K562 (cell line): Measurements from ENCODE around the gene KRTAP20-1. TPM values are rescaled to one million over a fixed set of nuclear protein-coding genes. Genes with fewer than 3 reads are reported as not detected.

Experiments
- ATAC-seq: fragments of 200-7000 bp; cut with Tn5 transposase; 3 replicates; pipeline ENCODE4 v1.9.1; 2020; ENCODE audit warnings: moderate library complexity
- BruUV-seq: library from RNA; stranded (reverse); fragments of 400-500 nt; replicated peaks from 2 replicates; lab custom pipeline; 2021; lab: Mats Ljungman, UMichigan
- CTCF ChIA-PET: fragments of 300-600 bp; formaldehyde crosslinking; extraction: SDS; loops from one replicate; lab custom pipeline; 2021; ENCODE audit warnings: low intra/inter-chr PET ratio; lab: Yijun Ruan, JAX
- POLR2A ChIA-PET: fragments of 300-600, 350-650 bp; sonication (Branson Sonifier 250); formaldehyde crosslinking; extraction: SDS; loops from one replicate; lab custom pipeline; 2021; ENCODE audit warnings: antibody characterized with exemption, inconsistent platforms; lab: Yijun Ruan, JAX
- DNase-seq, 4 experiments: peaks; one replicate each; pipeline versions ENCODE4 v3.0.0 to v3.0.0-alpha.2; 2011 to 2018; ENCODE audit warnings: low spot score in 3 of 4, mixed read lengths in 3 of 4; ENCODE audit errors: extremely low read depth in 1 of 4
- FAIRE-seq: peaks from 2 replicates; lab custom pipeline; 2011; peaks lifted over from hg19 to GRCh38; lab: Jason Lieb, UNC
- H2AFZ ChIP-seq: 2 replicates; pipeline ENCODE4 v1.6.0; 2011; ENCODE audit warnings: low read depth, low read length, control low read depth, inconsistent platforms
- H3K27ac ChIP-seq: fragments of 200-600 bp; 3 replicates; pipeline ENCODE4 v1.8.0; 2011; ENCODE audit warnings: low read depth, mild to moderate bottlenecking, control low read depth, inconsistent platforms, low read length, moderate library complexity, mixed read lengths; ENCODE audit errors: extremely low read depth
- H3K27me3 ChIP-seq, 2 experiments: fragments of 300-600 bp in 1 of 2; 2 replicates in 1 of 2; 3 replicates in 1 of 2; pipeline versions ENCODE4 v1.6.0 to v1.8.0; 2011; ENCODE audit warnings: inconsistent platforms in 2 of 2, low read length in 2 of 2, mild to moderate bottlenecking in 1 of 2, mixed read lengths in 1 of 2, moderate library complexity in 1 of 2; ENCODE audit not compliant: control insufficient read depth in 2 of 2, insufficient read depth in 2 of 2
- H3K36me3 ChIP-seq: fragments of 300-600 bp; 3 replicates; pipeline ENCODE4 v1.8.0; 2011; ENCODE audit warnings: mild to moderate bottlenecking, low read length, inconsistent platforms; ENCODE audit not compliant: control insufficient read depth, insufficient read depth
- H3K4me1 ChIP-seq, 2 experiments: fragments of 200-600 bp in 1 of 2; replicated peaks in 1 of 2; 2 replicates in 1 of 2; 3 replicates in 1 of 2; pipeline versions ENCODE4 v1.5.1 to v1.8.0; 2011; ENCODE audit warnings: inconsistent platforms in 2 of 2, low read length in 2 of 2, mild to moderate bottlenecking in 1 of 2, mixed read lengths in 1 of 2, moderate library complexity in 1 of 2; ENCODE audit not compliant: control insufficient read depth in 2 of 2, insufficient read depth in 2 of 2
- H3K4me2 ChIP-seq: 2 replicates; pipeline ENCODE4 v1.6.1; 2011; ENCODE audit warnings: low read length, control low read depth, inconsistent platforms, mixed read lengths; ENCODE audit not compliant: insufficient read depth
- H3K4me3 ChIP-seq: fragments of 200-600 bp; sonication (generic), shearing (Covaris generic); 2 replicates; pipeline ENCODE4 v1.5.1; 2016; ENCODE audit warnings: control low read depth, inconsistent platforms
- H3K79me2 ChIP-seq: fragments of 200-600 bp; 3 replicates; pipeline ENCODE4 v1.8.0; 2011; ENCODE audit warnings: low read length, inconsistent platforms; ENCODE audit not compliant: control insufficient read depth, insufficient read depth
- H3K9ac ChIP-seq, 2 experiments: 2 replicates each; pipeline versions ENCODE4 v1.6.0 to v1.6.1; 2011; ENCODE audit warnings: low read depth in 2 of 2, low read length in 2 of 2, control low read depth in 1 of 2, inconsistent platforms in 1 of 2, mild to moderate bottlenecking in 1 of 2, mixed read lengths in 1 of 2; ENCODE audit not compliant: insufficient read depth in 1 of 2
- H3K9me1 ChIP-seq: one replicate; pipeline ENCODE4 v1.6.0; 2011; ENCODE audit warnings: inconsistent platforms, mild to moderate bottlenecking, low read length, moderate library complexity; ENCODE audit not compliant: control insufficient read depth, insufficient read depth
- H3K9me3 ChIP-seq: replicated peaks from 2 replicates; pipeline ENCODE4 v1.5.1; 2011; ENCODE audit warnings: low read depth, low read length, inconsistent platforms; ENCODE audit not compliant: control insufficient read depth, insufficient read depth
- H4K20me1 ChIP-seq: replicated peaks from 2 replicates; pipeline ENCODE4 v1.6.1; 2011; ENCODE audit warnings: low read length, inconsistent platforms, mixed read lengths; ENCODE audit not compliant: control insufficient read depth, insufficient read depth
- BRD9 ChIP-seq: fragments of 450-650 bp; IDR thresholded peaks from 2 replicates; pipeline ENCODE4 v1.6.1; 2018; ENCODE audit warnings: low read depth; ENCODE audit not compliant: partially characterized antibody
- DIDO1 ChIP-seq: fragments of 450-650 bp; IDR thresholded peaks from 2 replicates; pipeline ENCODE4 v1.6.1; 2016; ENCODE audit warnings: low read depth, missing biosample characterization, missing genetic modification characterization
- GATAD2B ChIP-seq: fragments of 450-650 bp; IDR thresholded peaks from 2 replicates; pipeline ENCODE4 v1.6.1; 2017; ENCODE audit warnings: mild to moderate bottlenecking, borderline replicate concordance
- PURB ChIP-seq: sonication (generic); formaldehyde crosslinking; IDR thresholded peaks from 2 replicates; pipeline ENCODE4 v1.9.0; 2021; ENCODE audit warnings: low read depth, mild to moderate bottlenecking, missing genetic modification reagents
- U2AF2 ChIP-seq: fragments of 200-400 bp; formaldehyde crosslinking; optimal IDR thresholded peaks from 2 replicates; pipeline ENCODE3; 2017; ENCODE audit warnings: low read depth, mild to moderate bottlenecking, low read length
- ZNF12 ChIP-seq: sonication (generic); formaldehyde crosslinking; IDR thresholded peaks from 2 replicates; pipeline ENCODE4 v1.4.0; 2020; ENCODE audit warnings: mild to moderate bottlenecking, missing genetic modification reagents
- ZNF224 ChIP-seq: sonication (generic); formaldehyde crosslinking; IDR thresholded peaks from 2 replicates; pipeline ENCODE4 v1.8.0; 2022; ENCODE audit warnings: mild to moderate bottlenecking, missing genetic modification reagents
- ZNF311 ChIP-seq: fragments of 250-450 bp; sonication (Bioruptor Pico); IDR thresholded peaks from 2 replicates; pipeline ENCODE4 v1.4.0; 2020; ENCODE audit warnings: mild to moderate bottlenecking, moderate library complexity
- ZNF551 ChIP-seq: fragments of 250-450 bp; sonication (Bioruptor Pico); IDR thresholded peaks from 2 replicates; pipeline ENCODE4 v1.5.0; 2021; ENCODE audit warnings: mild to moderate bottlenecking, moderate library complexity
- ZNF79 ChIP-seq: fragments of 250-450 bp; sonication (Bioruptor Pico); IDR thresholded peaks from 2 replicates; pipeline ENCODE4 v1.4.0; 2020; ENCODE audit warnings: low read depth, mild to moderate bottlenecking, moderate library complexity
- ZSCAN32 ChIP-seq: fragments of 450-650 bp; formaldehyde crosslinking; IDR thresholded peaks from 2 replicates; pipeline ENCODE4 v1.4.0; 2020; ENCODE audit warnings: mild to moderate bottlenecking, moderate library complexity
- WGBS: fragments of 100-300 bp; shearing (Covaris generic); methylation state at CpG from one replicate; pipeline ENCODE4 v1.1.6; 2016; ENCODE audit warnings: low coverage, mixed read lengths; ENCODE audit not compliant: insufficient coverage; ENCODE audit errors: missing lambda C conversion rate; 5-methylcytosine and 5-hydroxymethylcytosine counted together
- in situ Hi-C: fragments of 300-500 bp; cut with MboI; formaldehyde crosslinking; loops from 4 replicates; pipeline ENCODE4 v1.15.0; 2018; ENCODE audit warnings: inconsistent platforms, mixed read lengths
- intact Hi-C: fragments of 100-400 bp; cut with micrococcal nuclease; formaldehyde crosslinking; loops from 2 replicates; pipeline ENCODE4 v1.14.2; 2022
- polyA plus RNA-seq, 8 experiments: library from polyadenylated mRNA; depleted of rRNA in 4 of 8; stranded (reverse) in 5 of 8; unstranded in 3 of 8; fragments of >200 nt; fragmentation: Nextera tagmentation in 2 of 8; fragmentation: Illumina TruSeq in 1 of 8; extraction: Ambion mirVana in 2 of 8; extraction: Trizol in 1 of 8; gene quantifications; 2 replicates each; pipeline versions ENCODE4 v1.2.1 to v1.2.3, GENCODE V29; 2011 to 2014; ENCODE audit warnings: inconsistent platforms in 1 of 8, missing spikeins in 1 of 8
- total RNA-seq, 7 experiments: library from RNA; depleted of rRNA in 6 of 7; stranded (reverse); fragments of >200 nt in 6 of 7; fragmentation: Illumina TruSeq in 2 of 7; extraction: Trizol in 2 of 7; gene quantifications; 2 replicates each; pipeline versions ENCODE4 v1.2.1 to v1.2.3, GENCODE V29; 2011 to 2021; ENCODE audit warnings: low replicate concordance in 1 of 7
- TF ChIP-seq, protein P1 (sequence below): IDR thresholded peaks from 3 replicates; pipeline ENCODE4 v1.6.1; 2011; ENCODE audit warnings: borderline replicate concordance, mild to moderate bottlenecking, moderate library complexity; ENCODE audit not compliant: insufficient read length; ENCODE audit errors: extremely low read depth
- TF ChIP-seq, protein P2 (sequence below): sonication (generic); formaldehyde crosslinking; IDR thresholded peaks from 2 replicates; pipeline ENCODE4 v1.8.0; 2022; ENCODE audit warnings: mild to moderate bottlenecking, missing genetic modification reagents, borderline replicate concordance
- TF ChIP-seq, protein P3 (sequence below): fragments of 450-650 bp; formaldehyde crosslinking; IDR thresholded peaks from 2 replicates; pipeline ENCODE4 v1.4.0; 2020; ENCODE audit warnings: mild to moderate bottlenecking, moderate library complexity

The KRTAP20-1 gene
- total and polyA plus RNA-seq, 9 of the 15 experiments (the other 6 are each of a cell fraction or from before 2014, with no cell fraction given): not detected

DNA sequence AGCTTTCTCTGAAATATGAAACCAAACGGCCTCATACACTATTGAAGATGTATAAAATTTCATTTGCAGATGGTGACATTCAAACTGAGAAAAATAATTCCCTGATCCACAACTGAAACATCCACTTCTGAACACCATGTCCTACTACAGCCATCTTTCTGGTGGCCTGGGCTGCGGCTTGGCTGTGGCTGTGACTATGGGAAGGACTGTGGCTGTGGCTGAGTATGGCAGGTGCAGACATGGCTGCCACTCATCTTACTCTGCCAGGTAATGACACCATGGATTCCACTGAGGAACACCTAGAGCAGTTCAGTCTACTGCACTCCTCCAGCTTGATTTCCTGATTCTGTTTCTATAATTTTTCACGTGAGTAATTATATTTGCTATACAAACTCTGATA is 4.3 kb downstream of the KRTAP20-1 start, which contains the start of gene KRTAP20-4:
Gene KRTAP20-4 (plus strand): TSS at position 106 of the 400 bp plus-strand sequence.
- BruUV-seq: no TSS peak
- POLR2A ChIA-PET: no interaction called here
- Histone ChIP-seq H4K20me1 (no peaks in the 10 kb centered on the region), H3K9ac (no peak within 1 kb of the TSS), H3K9me1 (no peaks in the 10 kb centered on the region), H3K36me3 (no peaks in the 10 kb centered on the region), H3K9me3 (no peaks in the 10 kb centered on the region; the same call in 1 of the 2 replicates), H3K4me1 (no peaks in the 10 kb centered on the region), H3K27ac (no peak within 1 kb of the TSS), H3K4me3 (no peak within 1 kb of the TSS), H3K27me3 (no peaks in the 10 kb centered on the region), H3K4me2 (no peak within 1 kb of the TSS), H3K79me2 (no peaks in the 10 kb centered on the region), H2AFZ (no peak within 1 kb of the TSS)
- FAIRE-seq (no peak), ATAC-seq (no peak), DNase-seq (no peak)
- in situ Hi-C loops: no loop called here
- CTCF ChIA-PET: no interaction called here
- TF ChIP-seq BRD9: no peak
- no peak for TF ChIP-seq ZNF311
- TF ChIP-seq GATAD2B: no peak
- no peak for TF ChIP-seq ZNF12
- no peak for TF ChIP-seq ZNF79 (CRISPR knock-in tag)
- no peak for TF ChIP-seq ZNF224
- TF ChIP-seq, protein P1, sequence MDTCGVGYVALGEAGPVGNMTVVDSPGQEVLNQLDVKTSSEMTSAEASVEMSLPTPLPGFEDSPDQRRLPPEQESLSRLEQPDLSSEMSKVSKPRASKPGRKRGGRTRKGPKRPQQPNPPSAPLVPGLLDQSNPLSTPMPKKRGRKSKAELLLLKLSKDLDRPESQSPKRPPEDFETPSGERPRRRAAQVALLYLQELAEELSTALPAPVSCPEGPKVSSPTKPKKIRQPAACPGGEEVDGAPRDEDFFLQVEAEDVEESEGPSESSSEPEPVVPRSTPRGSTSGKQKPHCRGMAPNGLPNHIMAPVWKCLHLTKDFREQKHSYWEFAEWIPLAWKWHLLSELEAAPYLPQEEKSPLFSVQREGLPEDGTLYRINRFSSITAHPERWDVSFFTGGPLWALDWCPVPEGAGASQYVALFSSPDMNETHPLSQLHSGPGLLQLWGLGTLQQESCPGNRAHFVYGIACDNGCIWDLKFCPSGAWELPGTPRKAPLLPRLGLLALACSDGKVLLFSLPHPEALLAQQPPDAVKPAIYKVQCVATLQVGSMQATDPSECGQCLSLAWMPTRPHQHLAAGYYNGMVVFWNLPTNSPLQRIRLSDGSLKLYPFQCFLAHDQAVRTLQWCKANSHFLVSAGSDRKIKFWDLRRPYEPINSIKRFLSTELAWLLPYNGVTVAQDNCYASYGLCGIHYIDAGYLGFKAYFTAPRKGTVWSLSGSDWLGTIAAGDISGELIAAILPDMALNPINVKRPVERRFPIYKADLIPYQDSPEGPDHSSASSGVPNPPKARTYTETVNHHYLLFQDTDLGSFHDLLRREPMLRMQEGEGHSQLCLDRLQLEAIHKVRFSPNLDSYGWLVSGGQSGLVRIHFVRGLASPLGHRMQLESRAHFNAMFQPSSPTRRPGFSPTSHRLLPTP: no peak
- TF ChIP-seq DIDO1 (tag): no peak
- TF ChIP-seq ZSCAN32 (CRISPR knock-in tag): no peak
- no peak for TF ChIP-seq ZNF551 (CRISPR knock-in tag)
- TF ChIP-seq, protein P2, sequence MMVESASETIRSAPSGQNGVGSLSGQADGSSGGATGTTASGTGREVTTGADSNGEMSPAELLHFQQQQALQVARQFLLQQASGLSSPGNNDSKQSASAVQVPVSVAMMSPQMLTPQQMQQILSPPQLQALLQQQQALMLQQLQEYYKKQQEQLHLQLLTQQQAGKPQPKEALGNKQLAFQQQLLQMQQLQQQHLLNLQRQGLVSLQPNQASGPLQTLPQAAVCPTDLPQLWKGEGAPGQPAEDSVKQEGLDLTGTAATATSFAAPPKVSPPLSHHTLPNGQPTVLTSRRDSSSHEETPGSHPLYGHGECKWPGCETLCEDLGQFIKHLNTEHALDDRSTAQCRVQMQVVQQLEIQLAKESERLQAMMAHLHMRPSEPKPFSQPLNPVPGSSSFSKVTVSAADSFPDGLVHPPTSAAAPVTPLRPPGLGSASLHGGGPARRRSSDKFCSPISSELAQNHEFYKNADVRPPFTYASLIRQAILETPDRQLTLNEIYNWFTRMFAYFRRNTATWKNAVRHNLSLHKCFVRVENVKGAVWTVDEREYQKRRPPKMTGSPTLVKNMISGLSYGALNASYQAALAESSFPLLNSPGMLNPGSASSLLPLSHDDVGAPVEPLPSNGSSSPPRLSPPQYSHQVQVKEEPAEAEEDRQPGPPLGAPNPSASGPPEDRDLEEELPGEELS (CRISPR knock-in tag): no peak
- TF ChIP-seq, protein P3, sequence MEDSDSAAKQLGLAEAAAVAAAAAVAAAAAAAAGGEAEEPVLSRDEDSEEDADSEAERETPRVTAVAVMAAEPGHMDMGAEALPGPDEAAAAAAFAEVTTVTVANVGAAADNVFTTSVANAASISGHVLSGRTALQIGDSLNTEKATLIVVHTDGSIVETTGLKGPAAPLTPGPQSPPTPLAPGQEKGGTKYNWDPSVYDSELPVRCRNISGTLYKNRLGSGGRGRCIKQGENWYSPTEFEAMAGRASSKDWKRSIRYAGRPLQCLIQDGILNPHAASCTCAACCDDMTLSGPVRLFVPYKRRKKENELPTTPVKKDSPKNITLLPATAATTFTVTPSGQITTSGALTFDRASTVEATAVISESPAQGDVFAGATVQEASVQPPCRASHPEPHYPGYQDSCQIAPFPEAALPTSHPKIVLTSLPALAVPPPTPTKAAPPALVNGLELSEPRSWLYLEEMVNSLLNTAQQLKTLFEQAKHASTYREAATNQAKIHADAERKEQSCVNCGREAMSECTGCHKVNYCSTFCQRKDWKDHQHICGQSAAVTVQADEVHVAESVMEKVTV (CRISPR knock-in tag): no peak
- TF ChIP-seq PURB (CRISPR knock-in tag): no peak
- TF ChIP-seq U2AF2: no peak
- intact Hi-C loops: no loop called here
- WGBS: 0% methylated on average over 3 of the region's 3 CpGs
